GM12878 (cell line): ENCODE results near the gene MTHFS. TPM values are rescaled to one million over a fixed set of nuclear protein-coding genes. Genes with fewer than 3 reads are reported as not detected.

Experiments used
- BRCA1 ChIP-seq: IDR thresholded peaks from 2 replicates; pipeline ENCODE4 v1.6.1; 2011; ENCODE audit warnings: low read depth, low read length, improper control_type of control experiment
- ETV6 ChIP-seq, 2 experiments: fragments of 450-650 bp in 1 of 2; IDR thresholded peaks in 1 of 2; conservative IDR thresholded peaks in 1 of 2; 2 replicates each; pipeline ENCODE4 v1.6.1; 2014; ENCODE audit warnings: antibody characterized with exemption in 1 of 2, borderline replicate concordance in 1 of 2, low read depth in 1 of 2, mild to moderate bottlenecking in 1 of 2, moderate library complexity in 1 of 2
- FOXM1 ChIP-seq: IDR thresholded peaks from 2 replicates; pipeline ENCODE4 v1.6.1; 2012; ENCODE audit warnings: low read depth, mild to moderate bottlenecking, inconsistent platforms, low read length, moderate library complexity
- HDAC2 ChIP-seq: fragments of 200-600 bp; sonication (generic); IDR thresholded peaks from 2 replicates; pipeline ENCODE4 v1.6.1; 2017
- IKZF2 ChIP-seq, 2 experiments: fragments of 450-650 bp; IDR thresholded peaks; 2 replicates each; pipeline ENCODE4 v1.6.1; 2017; ENCODE audit warnings: mild to moderate bottlenecking in 2 of 2, moderate library complexity in 2 of 2
- IRF4 ChIP-seq: IDR thresholded peaks from 2 replicates; pipeline ENCODE4 v1.6.1; 2011; ENCODE audit warnings: low read depth, low read length
- JUNB ChIP-seq: IDR thresholded peaks from 2 replicates; pipeline ENCODE4 v1.6.1; 2016; ENCODE audit warnings: antibody characterized with exemption, mild to moderate bottlenecking
- JUND ChIP-seq: IDR thresholded peaks from 2 replicates; pipeline ENCODE4 v1.6.1; 2012; ENCODE audit warnings: low read depth, mild to moderate bottlenecking, low read length, improper control_type of control experiment, moderate library complexity
- MEF2A ChIP-seq: IDR thresholded peaks from 2 replicates; pipeline ENCODE4 v1.6.1; 2011; ENCODE audit warnings: low read depth, mild to moderate bottlenecking, low read length, moderate library complexity; ENCODE audit not compliant: insufficient read depth
- NFXL1 ChIP-seq: fragments of 450-650 bp; IDR thresholded peaks from 2 replicates; pipeline ENCODE4 v1.6.1; 2017; ENCODE audit warnings: antibody characterized with exemption, mild to moderate bottlenecking, borderline replicate concordance
- NFYB ChIP-seq: IDR thresholded peaks from 2 replicates; pipeline ENCODE4 v1.6.1; 2011; ENCODE audit warnings: low read depth, mild to moderate bottlenecking, low read length, improper control_type of control experiment, moderate library complexity; ENCODE audit not compliant: insufficient read depth
- NR2C2 ChIP-seq: IDR thresholded peaks from 2 replicates; pipeline ENCODE4 v1.6.1; 2011; ENCODE audit warnings: borderline replicate concordance, low read depth; ENCODE audit not compliant: control insufficient read depth, insufficient read length
- NRF1 ChIP-seq: conservative IDR thresholded peaks from 2 replicates; pipeline ENCODE4 v1.6.1; 2011; ENCODE audit warnings: mild to moderate bottlenecking, low read depth, low read length, improper control_type of control experiment
- PRDM15 ChIP-seq: fragments of 450-650 bp; formaldehyde crosslinking; IDR thresholded peaks from 2 replicates; pipeline ENCODE4 v1.4.0; 2020; ENCODE audit warnings: mild to moderate bottlenecking, moderate library complexity
- RELB ChIP-seq: fragments of 450-650 bp; IDR thresholded peaks from 2 replicates; pipeline ENCODE4 v1.6.1; 2017; ENCODE audit warnings: low read depth, mild to moderate bottlenecking, moderate library complexity
- SMAD5 ChIP-seq: IDR thresholded peaks from 2 replicates; pipeline ENCODE4 v1.6.1; 2016; ENCODE audit warnings: antibody characterized with exemption, low read depth
- SUPT20H ChIP-seq: IDR thresholded peaks from 2 replicates; pipeline ENCODE4 v1.6.1; 2011; ENCODE audit warnings: low read depth, mild to moderate bottlenecking, low read length, moderate library complexity, borderline replicate concordance; ENCODE audit not compliant: control insufficient read depth
- TCF3 ChIP-seq: IDR thresholded peaks from 2 replicates; pipeline ENCODE4 v1.6.1; 2012; ENCODE audit warnings: low read depth, mild to moderate bottlenecking, low read length, borderline replicate concordance; ENCODE audit not compliant: insufficient read depth
- USF2 ChIP-seq: IDR thresholded peaks from 2 replicates; pipeline ENCODE4 v1.6.1; 2011; ENCODE audit warnings: low read depth, low read length, improper control_type of control experiment, borderline replicate concordance
- ZNF217 ChIP-seq: fragments of 450-650 bp; IDR thresholded peaks from 2 replicates; pipeline ENCODE4 v1.6.1; 2017; ENCODE audit warnings: antibody characterized with exemption, mild to moderate bottlenecking
- polyA plus RNA-seq, 11 experiments: library from polyadenylated mRNA; depleted of rRNA in 4 of 11; unstranded in 6 of 11; stranded (reverse) in 5 of 11; fragments of >200 nt; fragmentation: Nextera tagmentation in 4 of 11; fragmentation: Illumina TruSeq in 1 of 11; extraction: Ambion mirVana in 4 of 11; extraction: Trizol in 1 of 11; gene quantifications; 1 replicate in 1 of 11; 2 replicates in 10 of 11; pipeline versions ENCODE4 v1.2.1 to v1.2.3, GENCODE V29; 2011 to 2016; ENCODE audit warnings: inconsistent platforms in 2 of 11, missing spikeins in 2 of 11, low read depth in 1 of 11
- total RNA-seq, 4 experiments: library from RNA; depleted of rRNA in 3 of 4; stranded (reverse); fragments of >200 nt in 3 of 4; fragmentation: Illumina TruSeq in 1 of 4; extraction: Trizol in 1 of 4; gene quantifications; 2 replicates each; pipeline versions ENCODE4 v1.2.1 to v1.2.3, GENCODE V29; 2013 to 2021
- TF ChIP-seq, protein P1 (sequence below): IDR thresholded peaks from 2 replicates; pipeline ENCODE4 v1.6.1; 2011; ENCODE audit warnings: borderline replicate concordance, low read depth, mild to moderate bottlenecking, moderate library complexity, low read length; ENCODE audit not compliant: insufficient read depth, poor library complexity, severe bottlenecking
- TF ChIP-seq, protein P2 (sequence below): IDR thresholded peaks from 2 replicates; pipeline ENCODE4 v1.6.1; 2011; ENCODE audit warnings: mild to moderate bottlenecking, low read depth, low read length, moderate library complexity; ENCODE audit not compliant: insufficient replicate concordance

MTHFS gene
- total and polyA plus RNA-seq, 10 of the 15 experiments (the other 5 are each of a cell fraction or from before 2014, with no cell fraction given): 14.0 to 81.9 (median 31.8) TPM

DNA sequence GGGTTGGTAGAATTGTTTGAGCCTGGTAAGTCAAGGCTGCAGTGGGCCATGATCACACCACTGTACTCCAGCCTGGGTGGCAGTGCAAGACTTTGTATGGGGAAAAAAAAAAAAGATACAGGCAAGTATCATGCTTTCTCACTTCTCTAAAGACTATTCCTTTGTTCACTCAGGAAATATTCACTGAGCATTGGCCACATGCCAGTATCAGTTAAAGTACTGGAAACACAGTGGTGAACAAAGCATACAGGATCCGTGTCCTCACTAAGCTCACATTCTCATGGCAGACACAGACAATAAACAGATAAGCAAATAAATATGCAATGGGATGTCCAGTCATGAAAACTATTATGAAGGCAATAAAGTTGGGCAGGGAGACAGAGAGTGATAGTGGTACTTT lies 5.1 kb upstream of the MTHFS start (continued):
- no peak for TF ChIP-seq NRF1
- peak; percentile 52; the same call in 1 of the 2 replicates for TF ChIP-seq RELB
- TF ChIP-seq PRDM15 (CRISPR knock-in tag): no peak
- no peak for TF ChIP-seq USF2
- TF ChIP-seq NFYB: no peak
- peak; percentile 48 to 51; a peak in 2 of 4 replicates for TF ChIP-seq IKZF2 (IDR thresholded peaks at IDR 0.05)
- no peak for TF ChIP-seq JUND
- TF ChIP-seq BRCA1: no peak
- TF ChIP-seq SMAD5: no peak
- no peak for TF ChIP-seq JUNB
- 0 out of 2 replicates have a peak, but pooled peaks have one; percentile 37 for TF ChIP-seq MEF2A
- TF ChIP-seq ETV6 (conservative IDR thresholded peaks at IDR 0.05 in 1 of 2, IDR thresholded peaks at IDR 0.05 in 1 of 2; ENCODE audit: borderline replicate concordance in 1 of 2, low read depth in 1 of 2): peak in 1 of 2 experiments; percentile 42; a peak in 1 of 4 replicates
- TF ChIP-seq NFXL1: no peak
- no peak for TF ChIP-seq TCF3
- TF ChIP-seq ZNF217: no peak
- TF ChIP-seq, protein P1, sequence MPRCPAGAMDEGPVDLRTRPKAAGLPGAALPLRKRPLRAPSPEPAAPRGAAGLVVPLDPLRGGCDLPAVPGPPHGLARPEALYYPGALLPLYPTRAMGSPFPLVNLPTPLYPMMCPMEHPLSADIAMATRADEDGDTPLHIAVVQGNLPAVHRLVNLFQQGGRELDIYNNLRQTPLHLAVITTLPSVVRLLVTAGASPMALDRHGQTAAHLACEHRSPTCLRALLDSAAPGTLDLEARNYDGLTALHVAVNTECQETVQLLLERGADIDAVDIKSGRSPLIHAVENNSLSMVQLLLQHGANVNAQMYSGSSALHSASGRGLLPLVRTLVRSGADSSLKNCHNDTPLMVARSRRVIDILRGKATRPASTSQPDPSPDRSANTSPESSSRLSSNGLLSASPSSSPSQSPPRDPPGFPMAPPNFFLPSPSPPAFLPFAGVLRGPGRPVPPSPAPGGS: no peak
- 0 out of 2 replicates have a peak, but pooled peaks have one; percentile 9 for TF ChIP-seq IRF4
- no peak for TF ChIP-seq HDAC2
- no peak for TF ChIP-seq NR2C2
- TF ChIP-seq, protein P2, sequence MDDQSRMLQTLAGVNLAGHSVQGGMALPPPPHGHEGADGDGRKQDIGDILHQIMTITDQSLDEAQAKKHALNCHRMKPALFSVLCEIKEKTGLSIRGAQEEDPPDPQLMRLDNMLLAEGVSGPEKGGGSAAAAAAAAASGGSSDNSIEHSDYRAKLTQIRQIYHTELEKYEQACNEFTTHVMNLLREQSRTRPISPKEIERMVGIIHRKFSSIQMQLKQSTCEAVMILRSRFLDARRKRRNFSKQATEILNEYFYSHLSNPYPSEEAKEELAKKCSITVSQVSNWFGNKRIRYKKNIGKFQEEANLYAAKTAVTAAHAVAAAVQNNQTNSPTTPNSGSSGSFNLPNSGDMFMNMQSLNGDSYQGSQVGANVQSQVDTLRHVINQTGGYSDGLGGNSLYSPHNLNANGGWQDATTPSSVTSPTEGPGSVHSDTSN: no peak
- no peak for TF ChIP-seq FOXM1
- TF ChIP-seq SUPT20H: no peak
